Panc1 (cell line): ENCODE data around the gene RTF1. TPM values are rescaled to one million over a fixed set of nuclear protein-coding genes. Genes with fewer than 3 reads are reported as not detected.
A peak's percentile ranks its signal among the peaks of the same experiment; 100 is the strongest.

Experiments
- ATAC-seq: fragments of 200-7000 bp; cut with Tn5 transposase; 2 replicates; pipeline ENCODE4 v1.9.1; 2020; ENCODE audit warnings: mild to moderate bottlenecking, moderate library complexity
- BruUV-seq: library from RNA; stranded (reverse); fragments of 400-500 nt; replicated peaks from 2 replicates; lab custom pipeline; 2021; lab: Mats Ljungman, UMichigan
- CTCF ChIA-PET: fragments of 300-600 bp; sonication (Branson Sonifier 250); formaldehyde crosslinking; loops from one replicate; lab custom pipeline; 2022; ENCODE audit warnings: antibody characterized with exemption; lab: Charles Lee
- POLR2A ChIA-PET: fragments of 300-600 bp; sonication (Branson Sonifier 250); formaldehyde crosslinking; loops from one replicate; lab custom pipeline; 2022; ENCODE audit warnings: antibody characterized with exemption; lab: Charles Lee
- DNase-seq: peaks from one replicate; pipeline ENCODE4 v3.0.0-alpha.2; 2010; ENCODE audit warnings: low read depth, low spot score
- H3K27ac ChIP-seq: 2 replicates; pipeline ENCODE4 v1.5.1; 2011; ENCODE audit warnings: mild to moderate bottlenecking, low read length, inconsistent platforms
- H3K27me3 ChIP-seq: fragments of 200-500 bp; sonication (Bioruptor generic); 2 replicates; pipeline ENCODE4 v1.6.0; 2014; ENCODE audit warnings: low read length, inconsistent platforms; ENCODE audit not compliant: control insufficient read depth, insufficient read depth
- H3K36me3 ChIP-seq: fragments of 200-500 bp; sonication (Bioruptor generic); 2 replicates; pipeline ENCODE4 v1.5.1; 2014; ENCODE audit warnings: inconsistent platforms, mild to moderate bottlenecking, low read length, moderate library complexity; ENCODE audit not compliant: control insufficient read depth, insufficient read depth
- H3K4me1 ChIP-seq: 2 replicates; pipeline ENCODE4 v1.5.1; 2011; ENCODE audit warnings: inconsistent platforms, mild to moderate bottlenecking, low read length, moderate library complexity; ENCODE audit not compliant: control insufficient read depth, insufficient read depth
- H3K4me3 ChIP-seq, 2 experiments: 2 replicates each; pipeline ENCODE4 v1.5.1; 2011 to 2012; ENCODE audit warnings: low read depth in 2 of 2, low read length in 2 of 2, mild to moderate bottlenecking in 2 of 2, inconsistent platforms in 1 of 2, moderate library complexity in 1 of 2
- H3K9me3 ChIP-seq: fragments of 200-500 bp; sonication (Bioruptor generic); 2 replicates; pipeline ENCODE4 v1.5.1; 2014; ENCODE audit warnings: low read depth, mild to moderate bottlenecking, inconsistent platforms, low read length, moderate library complexity; ENCODE audit not compliant: control insufficient read depth, insufficient read depth
- CTCF ChIP-seq: fragments of 450-650 bp; IDR thresholded peaks from 2 replicates; pipeline ENCODE4 v1.5.1; 2017; ENCODE audit warnings: mild to moderate bottlenecking
- POLR2AphosphoS5 ChIP-seq: IDR thresholded peaks from 2 replicates; pipeline ENCODE4 v1.6.1; 2012; ENCODE audit warnings: mild to moderate bottlenecking, low read depth, low read length, moderate library complexity
- REST ChIP-seq, 2 experiments: IDR thresholded peaks; 2 replicates each; pipeline ENCODE4 v1.6.1; 2011 to 2012; ENCODE audit warnings: low read depth in 2 of 2, control low read depth in 1 of 2, low read length in 1 of 2, mild to moderate bottlenecking in 1 of 2, moderate library complexity in 1 of 2; ENCODE audit not compliant: insufficient read depth in 1 of 2
- SIN3A ChIP-seq: IDR thresholded peaks from 2 replicates; pipeline ENCODE4 v1.6.1; 2012; ENCODE audit warnings: low read depth, mild to moderate bottlenecking, low read length, moderate library complexity, borderline replicate concordance; ENCODE audit not compliant: insufficient read depth
- TCF7L2 ChIP-seq: IDR thresholded peaks from 2 replicates; pipeline ENCODE4 v1.6.1; 2011; ENCODE audit warnings: mild to moderate bottlenecking, low read depth, low read length, inconsistent platforms
- in situ Hi-C: cut with HindIII; loops from 2 replicates; pipeline ENCODE4 v1.10.0; 2016; ENCODE audit warnings: low sequenced_read_pairs, low pct_unique_long_range_greater_than_20kb
- intact Hi-C: fragments of 100-400 bp; cut with micrococcal nuclease; formaldehyde crosslinking; loops from one replicate; pipeline ENCODE4 v1.10.0; 2022; ENCODE audit not compliant: unreplicated experiment
- total RNA-seq: library from RNA; stranded (reverse); gene quantifications from one replicate; pipeline ENCODE4 v1.2.1, GENCODE V29; 2021; ENCODE audit not compliant: unreplicated experiment

RTF1 gene
- total RNA-seq, 1 experiment from 2014 or later: 43.5 TPM

GRCh38 chr15:41489641-41490040 is 72.7 kb downstream of the RTF1 start:
- Histone ChIP-seq H3K27me3 (no peaks in the 10 kb centered on the region), H3K4me1 (0 out of 2 replicates have a peak, but pooled peaks cover 5% of the 10 kb centered on the region), H3K4me3 (no peak overlapping the region), H3K36me3 (no peaks in the 10 kb centered on the region), H3K9me3 (no peaks in the 10 kb centered on the region), H3K27ac (no peak overlapping the region)
- in situ Hi-C loops (no loop called here), intact Hi-C loops (no loop called here)
- CTCF ChIA-PET: interaction anchor here (0.7 kb wide), 1 partner anchor 321 kb away, joined by 5 read pairs; no protein-coding TSS in a partner anchor
- DNase-seq (no peak), ATAC-seq (no peak)
- BruUV-seq: no TSS peak
- TF ChIP-seq POLR2AphosphoS5 (no peak), CTCF (no peak), REST (IDR thresholded peaks at IDR 0.05; ENCODE audit: insufficient read depth in 1 of 2, low read depth in 2 of 2, low read length in 1 of 2) (no peak), TCF7L2 (no peak), SIN3A (no peak)
- POLR2A ChIA-PET: no interaction called here

GRCh38 chr15:41490355-41490754 is 73.5 kb downstream of the RTF1 start:
- intact Hi-C loops: no loop called here
- H3K36me3 ChIP-seq: no peaks in the 10 kb centered on the region

More at GRCh38 chr15:41490355-41490754, 73.5 kb downstream of the RTF1 start:
- ATAC-seq (no peak), DNase-seq (peak; percentile 71)
- in situ Hi-C loops: no loop called here
- no peak overlapping the region for H3K4me3 ChIP-seq
- H3K27me3 ChIP-seq: no peaks in the 10 kb centered on the region
- no TSS peak for BruUV-seq
- CTCF ChIA-PET: interaction anchor here (0.7 kb wide), 2 partner anchors 283 to 320 kb away, joined by 5 to 9 read pairs; no protein-coding TSS in a partner anchor
- H3K27ac ChIP-seq: no peak overlapping the region
- no peak for TF ChIP-seq SIN3A
- no peak for TF ChIP-seq TCF7L2
- TF ChIP-seq CTCF: no peak
- no peak for TF ChIP-seq POLR2AphosphoS5
- no peak for TF ChIP-seq REST (IDR thresholded peaks at IDR 0.05; ENCODE audit: insufficient read depth in 1 of 2, low read depth in 2 of 2, low read length in 1 of 2)
- no peaks in the 10 kb centered on the region for H3K9me3 ChIP-seq
- H3K4me1 ChIP-seq: 0 out of 2 replicates have a peak, but pooled peaks cover 5% of the 10 kb centered on the region
- POLR2A ChIA-PET: interaction anchor here (0.7 kb wide), 1 partner anchor 12 kb away, joined by 5 read pairs; no protein-coding TSS in a partner anchor
